ENCODE measurements around the gene SNCB. TPM values are rescaled to one million over a fixed set of nuclear protein-coding genes. Genes with fewer than 3 reads are reported as not detected.

Gene SNCB
- total and polyA plus RNA-seq, 2 of the 13 experiments (the other 11 are each of a cell fraction or from before 2014, with no cell fraction given), result not detected

GRCh38 chr5:176679365-176680225, 49.3 kb upstream of the SNCB start:
- DNase-seq (ENCODE audit: low spot score), result no peak
- BruUV-seq (replicated peaks), result no TSS peak
- Histone ChIP-seq H3K9me3 (ENCODE audit: low read length) (no peaks in the 10 kb centered on the region), H2AFZ (ENCODE audit: low read length) (no peak overlapping the region), H3K36me3 (replicated peaks in 1 of 2; ENCODE audit: control insufficient read depth in 1 of 2, insufficient read depth in 2 of 2, low read length in 2 of 2) (no peaks in the 10 kb centered on the region), H3K9ac (ENCODE audit: insufficient read depth, low read depth, low read length) (no peak overlapping the region), H3K79me2 (ENCODE audit: insufficient read depth, low read length) (no peaks in the 10 kb centered on the region), H3K4me2 (ENCODE audit: low read depth, low read length) (no peak overlapping the region), H3K4me1 (ENCODE audit: insufficient read depth, low read length) (peaks cover 39% of the 10 kb centered on the region), H4K20me1 (ENCODE audit: insufficient read depth, low read length) (no peaks in the 10 kb centered on the region), H3K27ac (ENCODE audit: extremely low read length, insufficient read depth, low read length) (no peak overlapping the region), H3K27me3 (ENCODE audit: control insufficient read depth in 1 of 2, insufficient read depth in 2 of 2, low read length in 2 of 2) (peaks cover 5 to 30% of the 10 kb centered on the region in 2 experiments; a peak in 4 of 5 replicates), H3K4me3 (replicated peaks in 1 of 3; ENCODE audit: insufficient read depth in 1 of 3, low read depth in 2 of 3, low read length in 3 of 3) (no peak overlapping the region)
- in situ Hi-C loops (cut with HindIII; ENCODE audit: extremely low pct_ligation_motif_present, low pct_unique_long_range_greater_than_20kb), result no loop called here
- ATAC-seq, result no peak
- 82% methylated on average over 16 of the region's 31 CpGs for WGBS (ENCODE audit: low lambda C conversion rate)
- FAIRE-seq, result no peak
- ChIA-PET CTCF (ENCODE audit: low intra/inter-chr PET ratio, low total read pairs) (no interaction called here), POLR2A (no interaction called here)
- TF ChIP-seq ZNF597 (CRISPR knock-in tag; IDR thresholded peaks at IDR 0.05) (no peak), NFYC (CRISPR knock-in tag; IDR thresholded peaks at IDR 0.05) (no peak), KLF15 (CRISPR knock-in tag; IDR thresholded peaks at IDR 0.05; ENCODE audit: borderline replicate concordance) (no peak), ZFP36L1 (CRISPR knock-in tag; IDR thresholded peaks at IDR 0.05) (no peak), ZNF773 (CRISPR knock-in tag; IDR thresholded peaks at IDR 0.05; ENCODE audit: borderline replicate concordance) (no peak), ZNF362 (CRISPR knock-in tag; IDR thresholded peaks at IDR 0.05; ENCODE audit: borderline replicate concordance) (no peak), ZNF644 (CRISPR knock-in tag; IDR thresholded peaks at IDR 0.05; ENCODE audit: low read depth) (no peak), ZNF326 (CRISPR knock-in tag; IDR thresholded peaks at IDR 0.05; ENCODE audit: borderline replicate concordance) (no peak), IKZF1 (IDR thresholded peaks at IDR 0.05) (no peak), ZNF230 (CRISPR knock-in tag; IDR thresholded peaks at IDR 0.05) (no peak), KLF12 (CRISPR knock-in tag; IDR thresholded peaks at IDR 0.05; ENCODE audit: borderline replicate concordance) (no peak), SRF (IDR thresholded peaks at IDR 0.05; ENCODE audit: low read depth, low read length) (no peak), JUND (CRISPR knock-in tag; IDR thresholded peaks at IDR 0.05) (no peak), ZNF235 (CRISPR knock-in tag; IDR thresholded peaks at IDR 0.05; ENCODE audit: borderline replicate concordance) (no peak), RCOR2 (CRISPR knock-in tag; IDR thresholded peaks at IDR 0.05) (no peak), RFX1 (IDR thresholded peaks at IDR 0.05) (no peak), UBTF (CRISPR knock-in tag; IDR thresholded peaks at IDR 0.05) (no peak)
- intact Hi-C loops (cut with micrococcal nuclease; ENCODE audit: unreplicated experiment), result no loop called here
